Mammary epithelial cell (primary cell): ENCODE results near the gene JADE2.

ENCODE experiments used
- EZH2 ChIP-seq: IDR thresholded peaks from 2 replicates; pipeline ENCODE4 v1.6.1; 2012; ENCODE audit warnings: low read length, inconsistent platforms, borderline replicate concordance
- TF ChIP-seq, protein P1 (sequence below), 2 donors: IDR thresholded peaks in 1 of 2; conservative IDR thresholded peaks in 1 of 2; 2 replicates each; pipeline ENCODE4 v1.5.1; 2011 to 2012; ENCODE audit warnings: inconsistent platforms in 2 of 2, low read length in 2 of 2, mild to moderate bottlenecking in 2 of 2, control low read depth in 1 of 2, low read depth in 1 of 2; ENCODE audit not compliant: insufficient read depth in 1 of 2; ENCODE audit errors: extremely low read depth in 1 of 2

DNA sequence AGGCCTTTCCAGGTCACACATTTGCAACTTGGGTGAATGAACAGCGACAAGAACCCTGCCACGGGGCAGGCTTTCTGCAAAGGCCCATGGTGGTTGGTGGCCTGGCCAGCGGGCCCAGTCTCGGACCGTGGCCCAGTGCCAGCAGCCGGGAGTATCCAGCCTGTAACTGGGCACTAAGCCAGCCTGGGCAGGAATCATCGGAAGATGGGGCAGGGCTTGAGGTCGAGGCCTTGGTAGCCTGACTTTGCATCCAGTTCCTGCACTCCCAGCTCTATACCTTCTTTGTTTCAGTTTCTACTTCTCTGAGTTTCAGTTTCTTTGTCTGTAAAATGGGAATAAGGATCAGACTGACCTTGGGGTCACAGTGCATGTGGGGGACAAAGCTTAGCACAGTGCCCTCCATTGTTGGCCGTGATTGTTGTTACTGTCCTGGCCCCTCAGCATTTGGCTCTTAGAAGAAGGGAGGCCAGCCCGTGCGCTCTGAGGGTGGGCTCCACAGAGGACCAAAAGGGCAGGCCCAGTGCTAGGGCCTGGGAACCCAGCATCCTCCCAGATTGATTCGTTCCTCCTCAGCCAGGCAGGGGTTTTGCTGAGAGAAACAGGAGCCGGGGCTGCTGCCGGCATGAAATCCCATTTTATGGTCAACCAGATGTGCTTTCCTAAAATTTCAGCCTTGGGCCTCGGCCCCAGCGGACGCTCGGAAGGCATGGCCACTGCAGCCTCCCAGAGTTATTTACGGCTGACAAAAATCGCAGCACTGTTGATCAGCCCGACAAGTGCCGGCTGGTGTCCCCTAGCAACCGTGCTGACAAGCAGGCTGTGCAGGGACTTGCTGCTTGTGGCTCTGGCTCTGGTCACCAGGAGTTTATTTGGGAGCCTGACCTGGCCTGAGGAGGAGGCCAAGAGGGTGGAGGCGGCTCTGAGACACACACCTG lies 43.6 kb downstream of the JADE2 start:
- TF ChIP-seq, protein P1, sequence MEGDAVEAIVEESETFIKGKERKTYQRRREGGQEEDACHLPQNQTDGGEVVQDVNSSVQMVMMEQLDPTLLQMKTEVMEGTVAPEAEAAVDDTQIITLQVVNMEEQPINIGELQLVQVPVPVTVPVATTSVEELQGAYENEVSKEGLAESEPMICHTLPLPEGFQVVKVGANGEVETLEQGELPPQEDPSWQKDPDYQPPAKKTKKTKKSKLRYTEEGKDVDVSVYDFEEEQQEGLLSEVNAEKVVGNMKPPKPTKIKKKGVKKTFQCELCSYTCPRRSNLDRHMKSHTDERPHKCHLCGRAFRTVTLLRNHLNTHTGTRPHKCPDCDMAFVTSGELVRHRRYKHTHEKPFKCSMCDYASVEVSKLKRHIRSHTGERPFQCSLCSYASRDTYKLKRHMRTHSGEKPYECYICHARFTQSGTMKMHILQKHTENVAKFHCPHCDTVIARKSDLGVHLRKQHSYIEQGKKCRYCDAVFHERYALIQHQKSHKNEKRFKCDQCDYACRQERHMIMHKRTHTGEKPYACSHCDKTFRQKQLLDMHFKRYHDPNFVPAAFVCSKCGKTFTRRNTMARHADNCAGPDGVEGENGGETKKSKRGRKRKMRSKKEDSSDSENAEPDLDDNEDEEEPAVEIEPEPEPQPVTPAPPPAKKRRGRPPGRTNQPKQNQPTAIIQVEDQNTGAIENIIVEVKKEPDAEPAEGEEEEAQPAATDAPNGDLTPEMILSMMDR (conservative IDR thresholded peaks at IDR 0.05 in 1 of 2, IDR thresholded peaks at IDR 0.05 in 1 of 2; ENCODE audit: extremely low read depth in 1 of 2, insufficient read depth in 1 of 2, low read depth in 1 of 2, low read length in 2 of 2): no peak
- TF ChIP-seq EZH2: no peak
